A673 (cell line): ENCODE measurements around the gene ANK3.

Experiments used
- CTCF ChIP-seq: fragments of 300-800, 200-600 bp; sonication (generic); conservative IDR thresholded peaks from 2 replicates; pipeline ENCODE4 v1.5.1; 2017; ENCODE audit warnings: low read depth, mild to moderate bottlenecking, antibody characterized with exemption, low read length, moderate library complexity, mixed read lengths
- EZH2 ChIP-seq: fragments of 200-600 bp; sonication (generic); IDR thresholded peaks from 2 replicates; pipeline ENCODE4 v1.6.1; 2017; ENCODE audit warnings: borderline replicate concordance, low read depth, mild to moderate bottlenecking, mixed read lengths, antibody characterized with exemption, low read length; ENCODE audit not compliant: poor library complexity, severe bottlenecking

DNA sequence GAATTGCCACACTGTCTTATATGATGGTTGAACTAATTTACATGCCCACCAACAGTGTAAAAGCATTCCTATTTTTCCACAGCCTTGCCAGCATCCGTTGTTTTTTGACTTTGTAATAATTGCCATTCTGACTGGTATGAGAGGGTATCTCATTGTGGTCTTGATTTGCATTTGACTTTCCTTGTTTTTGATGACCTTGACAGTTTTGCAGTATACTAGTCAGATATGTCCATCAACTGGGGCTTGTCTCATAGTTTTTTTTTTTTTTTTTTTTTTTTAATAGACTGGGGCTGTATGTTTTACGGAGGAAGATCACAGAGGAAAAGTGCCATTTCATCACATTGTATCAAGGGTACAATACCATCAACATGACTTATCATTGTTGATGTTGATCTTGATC is 220.6 kb downstream of the ANK3 start:
- TF ChIP-seq CTCF (no peak), EZH2 (no peak)
